Vagina (tissue), 2 donors: ENCODE data around the gene GNAL. TPM values are rescaled to one million over a fixed set of nuclear protein-coding genes. Genes with fewer than 3 reads are reported as not detected.

ENCODE experiments used
- DNase-seq, 2 donors: peaks; one replicate each; pipeline ENCODE4 v3.0.0-alpha.2; 2017; ENCODE audit errors: extremely low spot score in 2 of 2
- H3K27ac ChIP-seq: fragments of 200-600 bp; sonication (generic); one replicate; pipeline ENCODE4 v1.5.1; 2019
- H3K27me3 ChIP-seq: fragments of 200-600 bp; sonication (generic); one replicate; pipeline ENCODE4 v1.5.1; 2019
- H3K36me3 ChIP-seq, 2 donors: fragments of 200-600 bp; sonication (generic); one replicate each; pipeline ENCODE4 v1.5.1; 2017 to 2019
- H3K4me1 ChIP-seq: fragments of 200-600 bp; sonication (generic); one replicate; pipeline ENCODE4 v1.5.1; 2019
- H3K4me3 ChIP-seq, 2 donors: fragments of 200-600 bp; sonication (generic); 1 replicate in 1 of 2; 2 replicates in 1 of 2; pipeline ENCODE4 v1.5.1; 2016 to 2019
- H3K9me3 ChIP-seq: fragments of 200-600 bp; sonication (generic); one replicate; pipeline ENCODE4 v1.5.1; 2019
- POLR2A ChIP-seq, 2 donors: fragments of 450-650 bp; IDR thresholded peaks; one replicate each; pipeline ENCODE4 v1.6.1; 2017; ENCODE audit warnings: antibody characterized with exemption in 2 of 2, mild to moderate bottlenecking in 2 of 2, moderate library complexity in 2 of 2
- POLR2AphosphoS5 ChIP-seq, 2 donors: sonication (generic); formaldehyde crosslinking; IDR thresholded peaks; one replicate each; pipeline ENCODE4 v1.9.0; 2017; ENCODE audit warnings: antibody characterized with exemption in 2 of 2, mild to moderate bottlenecking in 2 of 2, low read depth in 1 of 2; ENCODE audit not compliant: insufficient read depth in 1 of 2
- intact Hi-C: fragments of 100-400 bp; cut with DNase I; formaldehyde crosslinking; loops from one replicate; pipeline ENCODE4 v1.15.1; 2023
- total RNA-seq: library from RNA; depleted of rRNA; stranded (reverse); fragments of >200 nt; gene quantifications from one replicate; pipeline ENCODE4 v1.2.3, GENCODE V29; 2016
- TF ChIP-seq, protein P1 (sequence below), 3 experiments: fragments of 450-650 bp in 2 of 3; fragments of 200-600 bp in 1 of 3; sonication (generic) in 1 of 3; IDR thresholded peaks; one replicate each; pipeline ENCODE4 v1.5.1; 2017 to 2019; ENCODE audit warnings: antibody characterized with exemption in 3 of 3, mild to moderate bottlenecking in 2 of 3, moderate library complexity in 2 of 3

Gene GNAL
- total RNA-seq, 1 donor from 2014 or later, result 23.3 TPM

GRCh38 chr18:11906176-11906575 is 217.1 kb downstream of the GNAL start:
- Histone ChIP-seq H3K36me3 (peaks cover 0 to 9% of the 10 kb centered on the region in 2 donors), H3K27ac (no peak overlapping the region), H3K4me3 (no peak overlapping the region), H3K9me3 (no peaks in the 10 kb centered on the region), H3K27me3 (no peaks in the 10 kb centered on the region), H3K4me1 (peaks cover 26% of the 10 kb centered on the region)
- TF ChIP-seq POLR2A (IDR thresholded peaks at IDR 0.05) (no peak), POLR2AphosphoS5 (IDR thresholded peaks at IDR 0.05; ENCODE audit: insufficient read depth in 1 of 2, low read depth in 1 of 2) (no peak)
- TF ChIP-seq, protein P1, sequence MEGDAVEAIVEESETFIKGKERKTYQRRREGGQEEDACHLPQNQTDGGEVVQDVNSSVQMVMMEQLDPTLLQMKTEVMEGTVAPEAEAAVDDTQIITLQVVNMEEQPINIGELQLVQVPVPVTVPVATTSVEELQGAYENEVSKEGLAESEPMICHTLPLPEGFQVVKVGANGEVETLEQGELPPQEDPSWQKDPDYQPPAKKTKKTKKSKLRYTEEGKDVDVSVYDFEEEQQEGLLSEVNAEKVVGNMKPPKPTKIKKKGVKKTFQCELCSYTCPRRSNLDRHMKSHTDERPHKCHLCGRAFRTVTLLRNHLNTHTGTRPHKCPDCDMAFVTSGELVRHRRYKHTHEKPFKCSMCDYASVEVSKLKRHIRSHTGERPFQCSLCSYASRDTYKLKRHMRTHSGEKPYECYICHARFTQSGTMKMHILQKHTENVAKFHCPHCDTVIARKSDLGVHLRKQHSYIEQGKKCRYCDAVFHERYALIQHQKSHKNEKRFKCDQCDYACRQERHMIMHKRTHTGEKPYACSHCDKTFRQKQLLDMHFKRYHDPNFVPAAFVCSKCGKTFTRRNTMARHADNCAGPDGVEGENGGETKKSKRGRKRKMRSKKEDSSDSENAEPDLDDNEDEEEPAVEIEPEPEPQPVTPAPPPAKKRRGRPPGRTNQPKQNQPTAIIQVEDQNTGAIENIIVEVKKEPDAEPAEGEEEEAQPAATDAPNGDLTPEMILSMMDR (IDR thresholded peaks at IDR 0.05), result no peak
- intact Hi-C loops, result no loop called here
- DNase-seq, result no peak

DNA sequence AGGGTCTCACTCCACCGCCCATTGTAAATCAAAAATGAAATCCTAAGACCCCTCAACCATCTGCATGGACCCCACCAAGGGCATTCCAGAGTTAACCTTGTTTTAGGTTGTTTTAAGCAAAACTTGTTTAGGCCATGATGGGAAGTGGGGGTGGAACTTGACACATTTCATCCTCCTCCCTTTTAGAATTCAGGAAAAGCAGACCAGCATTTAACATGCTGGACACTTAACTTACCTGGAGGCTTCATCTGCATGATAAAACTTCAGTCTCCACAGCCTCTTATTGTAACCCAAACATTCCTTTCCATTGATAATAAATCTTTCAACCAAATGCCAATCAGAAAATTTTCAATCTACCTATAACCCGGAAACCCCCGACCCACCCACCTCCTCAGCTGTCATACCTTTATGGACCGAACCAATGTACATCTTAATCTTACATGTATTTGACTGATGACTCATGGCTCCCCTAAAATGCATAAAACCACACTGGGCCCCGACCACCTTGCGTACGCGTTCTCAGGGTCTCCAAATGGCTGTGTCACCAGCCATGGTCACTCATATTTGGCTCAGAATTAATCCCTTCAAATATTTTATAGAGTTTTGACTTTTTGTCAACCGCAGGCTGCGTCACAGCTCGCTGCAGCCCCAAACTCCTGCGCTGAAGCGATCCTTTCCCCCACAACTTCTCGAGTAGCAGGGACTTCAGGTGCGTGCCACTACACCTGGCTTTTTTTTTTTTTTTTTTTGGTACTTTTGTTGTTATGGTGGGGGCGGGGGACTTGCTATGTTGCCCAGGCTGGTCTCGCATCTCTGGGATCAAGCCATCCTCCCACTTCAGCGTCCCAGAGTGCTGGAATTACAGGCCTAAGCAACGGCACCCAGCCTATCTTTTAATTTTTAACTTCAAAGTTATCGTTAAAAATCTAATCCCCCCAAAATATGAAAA is 218.1 kb downstream of the GNAL start:
- TF ChIP-seq, protein P1 (IDR thresholded peaks at IDR 0.05), result no peak
- DNase-seq, result no peak
- intact Hi-C loops, result no loop called here
- Histone ChIP-seq H3K36me3 (peaks cover 0 to 9% of the 10 kb centered on the region in 2 donors), H3K27ac (peak overlapping the region; percentile 95), H3K4me1 (peaks cover 26% of the 10 kb centered on the region), H3K9me3 (no peaks in the 10 kb centered on the region), H3K27me3 (no peaks in the 10 kb centered on the region), H3K4me3 (peak overlapping the region; percentile 75 to 76)

- Histone ChIP-seq H3K9me3 (no peaks in the 10 kb centered on the region), H3K36me3 (peaks cover 0 to 6% of the 10 kb centered on the region in 2 donors), H3K27ac (peak within 1 kb of the TSS; percentile 95), H3K4me1 (peaks cover 26% of the 10 kb centered on the region), H3K27me3 (no peaks in the 10 kb centered on the region), H3K4me3 (peak within 1 kb of the TSS; percentile 75 to 76)
- intact Hi-C loops, result loop anchor here (2.0 kb wide), 1 partner anchor 72 kb away; the partner anchor contains the start of gene IMPA2
- no peak for DNase-seq
- peak in 1 of 2 donors; percentile 77 for TF ChIP-seq POLR2A (IDR thresholded peaks at IDR 0.05)
- TF ChIP-seq POLR2AphosphoS5 (IDR thresholded peaks at IDR 0.05; ENCODE audit: insufficient read depth in 1 of 2, low read depth in 1 of 2), result peak; percentile 61 to 95
- TF ChIP-seq, protein P1 (IDR thresholded peaks at IDR 0.05), result no peak
These were observed 219.4 kb downstream of the GNAL start, which contains the start of gene MPPE1 for GRCh38 chr18:11908182-11909060. Gene MPPE1, minus strand, starts transcription at chr18:11908317. Its CDS starts 11,053 bp downstream, at chr18:11897264.

DNA sequence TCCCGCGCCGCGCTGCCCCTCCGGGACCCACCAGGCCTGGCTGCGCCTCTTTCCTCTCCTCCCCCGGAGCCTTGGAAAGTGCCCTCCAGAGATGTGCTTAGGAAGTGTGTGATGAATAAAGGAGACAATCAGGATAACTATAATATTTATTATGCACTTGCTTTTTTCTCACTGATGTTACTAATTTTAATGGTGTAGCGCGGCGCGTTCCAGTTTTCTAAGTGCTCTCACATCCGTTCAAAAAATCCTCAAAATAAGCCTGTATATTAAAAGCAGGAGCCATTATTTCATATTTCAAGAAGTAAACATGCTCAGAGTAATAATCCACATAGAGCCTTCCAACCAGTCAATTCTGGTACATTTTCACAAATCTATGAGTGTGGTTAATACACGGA is 220.0 kb downstream of the GNAL start:
- intact Hi-C loops, result loop anchor here (2.0 kb wide), 1 partner anchor 72 kb away; the partner anchor contains the start of gene IMPA2
- Histone ChIP-seq H3K4me1 (peaks cover 26% of the 10 kb centered on the region), H3K36me3 (no peaks in the 10 kb centered on the region), H3K4me3 (peak overlapping the region; percentile 75 to 76), H3K27me3 (no peaks in the 10 kb centered on the region), H3K27ac (peak overlapping the region; percentile 95), H3K9me3 (no peaks in the 10 kb centered on the region)
- TF ChIP-seq POLR2A (IDR thresholded peaks at IDR 0.05) (no peak), POLR2AphosphoS5 (IDR thresholded peaks at IDR 0.05; ENCODE audit: insufficient read depth in 1 of 2, low read depth in 1 of 2) (no peak)
- TF ChIP-seq, protein P1 (IDR thresholded peaks at IDR 0.05), result no peak
- DNase-seq, result no peak
